Chondrocyte (in vitro differentiated cells): ENCODE measurements around the gene TRIP13. TPM values are rescaled to one million over a fixed set of nuclear protein-coding genes. Genes with fewer than 3 reads are reported as not detected.
"Not testable (repeated sequence)": the region's sequence is repeated elsewhere in the genome, so short reads cannot be mapped to it uniquely, and the experiment has no call there.

Experiments
- DNase-seq: peaks from one replicate; pipeline ENCODE4 v3.0.0; 2021; ENCODE audit warnings: mixed read lengths, low spot score
- H3K27ac Mint-ChIP-seq: one replicate; pipeline ENCODE4 v1.8.0; 2021; ENCODE audit warnings: mild to moderate bottlenecking, moderate library complexity, mixed read lengths; ENCODE audit not compliant: unreplicated experiment
- H3K27me3 Mint-ChIP-seq: 2 replicates; pipeline ENCODE4 v1.8.0; 2021; ENCODE audit warnings: low read depth, mixed read lengths
- H3K36me3 Mint-ChIP-seq: 2 replicates; pipeline ENCODE4 v1.8.0; 2021; ENCODE audit warnings: low read depth, mixed read lengths
- H3K4me1 Mint-ChIP-seq: 2 replicates; pipeline ENCODE4 v1.8.0; 2021; ENCODE audit warnings: low read depth, mild to moderate bottlenecking, mixed read lengths
- H3K4me3 Mint-ChIP-seq: one replicate; pipeline ENCODE4 v1.8.0; 2021; ENCODE audit warnings: mild to moderate bottlenecking, moderate library complexity, mixed read lengths; ENCODE audit not compliant: unreplicated experiment
- H3K9me3 Mint-ChIP-seq: 2 replicates; pipeline ENCODE4 v1.8.0; 2021; ENCODE audit warnings: low read depth, mixed read lengths
- CTCF ChIP-seq: fragments of 200-600 bp; sonication (generic); IDR thresholded peaks from 2 replicates; pipeline ENCODE4 v1.5.0; 2021; ENCODE audit warnings: antibody characterized with exemption, mild to moderate bottlenecking, moderate library complexity
- total RNA-seq: library from RNA; stranded (reverse); gene quantifications from 3 replicates; pipeline ENCODE4 v1.2.1, GENCODE V29; 2021

Gene TRIP13
- total RNA-seq, 1 donor from 2014 or later, result 4.9 TPM

- no peak for TF ChIP-seq CTCF
- Mint-ChIP-seq H3K36me3 (peaks cover 14% of the 10 kb centered on the region), H3K4me3 (no peak overlapping the region), H3K9me3 (peaks cover 4% of the 10 kb centered on the region), H3K27ac (no peak overlapping the region), H3K4me1 (peaks cover 3% of the 10 kb centered on the region), H3K27me3 (no peaks in the 10 kb centered on the region)
- no peak for DNase-seq
These were observed 21.5 kb downstream of the TRIP13 start for GRCh38 chr5:914174-914573.

GRCh38 chr5:914612-915011, 21.9 kb downstream of the TRIP13 start:
- H3K9me3 Mint-ChIP-seq, result peaks cover 4% of the 10 kb centered on the region
- no peak for TF ChIP-seq CTCF
- no peak for DNase-seq
- no peaks in the 10 kb centered on the region for H3K27me3 Mint-ChIP-seq
- H3K27ac Mint-ChIP-seq, result no peak overlapping the region
- no peak overlapping the region for H3K4me3 Mint-ChIP-seq
- peaks cover 14% of the 10 kb centered on the region for H3K36me3 Mint-ChIP-seq
- peaks cover 3% of the 10 kb centered on the region for H3K4me1 Mint-ChIP-seq

GRCh38 chr5:915346-915745, 22.7 kb downstream of the TRIP13 start:
- not testable (repeated sequence) for H3K27ac Mint-ChIP-seq, DNase-seq, H3K9me3 Mint-ChIP-seq, H3K4me1 Mint-ChIP-seq, H3K4me3 Mint-ChIP-seq, H3K27me3 Mint-ChIP-seq
- peaks cover 14% of the 10 kb centered on the region for H3K36me3 Mint-ChIP-seq

GRCh38 chr5:915946-916345, 23.3 kb downstream of the TRIP13 start:
- no peak for TF ChIP-seq CTCF
- peaks cover 3% of the 10 kb centered on the region for H3K4me1 Mint-ChIP-seq
- no peak overlapping the region for H3K27ac Mint-ChIP-seq
- no peaks in the 10 kb centered on the region for H3K27me3 Mint-ChIP-seq
- peaks cover 4% of the 10 kb centered on the region for H3K9me3 Mint-ChIP-seq
- no peak for DNase-seq
- no peak overlapping the region for H3K4me3 Mint-ChIP-seq
- H3K36me3 Mint-ChIP-seq, result peaks cover 14% of the 10 kb centered on the region

- no peak for DNase-seq
- no peak for TF ChIP-seq CTCF
- H3K27ac Mint-ChIP-seq, result no peak overlapping the region
- H3K27me3 Mint-ChIP-seq, result no peaks in the 10 kb centered on the region
- peaks cover 3% of the 10 kb centered on the region for H3K4me1 Mint-ChIP-seq
- H3K9me3 Mint-ChIP-seq, result peaks cover 8% of the 10 kb centered on the region
- H3K4me3 Mint-ChIP-seq, result no peak overlapping the region
- H3K36me3 Mint-ChIP-seq, result peaks cover 14% of the 10 kb centered on the region
These were observed 24.0 kb downstream of the TRIP13 start for GRCh38 chr5:916441-917293.

GRCh38 chr5:918717-919116, 26.0 kb downstream of the TRIP13 start:
- H3K27ac Mint-ChIP-seq, DNase-seq, H3K4me1 Mint-ChIP-seq, H3K4me3 Mint-ChIP-seq, H3K27me3 Mint-ChIP-seq, H3K9me3 Mint-ChIP-seq: not testable (repeated sequence)
- H3K36me3 Mint-ChIP-seq, result peaks cover 11% of the 10 kb centered on the region
